Endothelial cell of umbilical vein (primary cell): ENCODE results near the gene DNAH1. TPM values are rescaled to one million over a fixed set of nuclear protein-coding genes. Genes with fewer than 3 reads are reported as not detected.

ENCODE experiments used
- BruUV-seq: library from RNA; stranded (reverse); fragments of 400-500 nt; replicated peaks from 2 replicates; lab custom pipeline; 2021; lab: Mats Ljungman, UMichigan
- CTCF ChIA-PET: fragments of 300-600, 350-600 bp; sonication (Branson Sonifier 250); formaldehyde crosslinking; loops from one replicate; lab custom pipeline; 2021; ENCODE audit warnings: antibody characterized with exemption, inconsistent platforms; lab: Charles Lee
- POLR2A ChIA-PET: fragments of 300-600, 350-600 bp; sonication (Branson Sonifier 250); formaldehyde crosslinking; loops from one replicate; lab custom pipeline; 2021; ENCODE audit warnings: antibody characterized with exemption, inconsistent platforms; lab: Charles Lee
- DNase-seq: peaks from one replicate; pipeline ENCODE4 v3.0.0-alpha.2; 2011; ENCODE audit warnings: low read depth, low spot score
- FAIRE-seq: peaks from 2 replicates; lab custom pipeline; 2011; peaks lifted over from hg19 to GRCh38; lab: Jason Lieb, UNC
- H2AFZ ChIP-seq: 2 replicates; pipeline ENCODE4 v1.6.0; 2012; ENCODE audit warnings: low read depth, low read length, control low read depth, inconsistent platforms
- H3K27ac ChIP-seq: 2 replicates; pipeline ENCODE4 v1.5.1; 2011; ENCODE audit warnings: low read depth, mild to moderate bottlenecking, control low read depth, low read length, moderate library complexity; ENCODE audit not compliant: insufficient read depth
- H3K27me3 ChIP-seq, 2 experiments: 2 replicates each; pipeline versions ENCODE4 v1.6.0 to v1.6.1; 2011; ENCODE audit warnings: low read length in 2 of 2, mixed read lengths in 1 of 2; ENCODE audit not compliant: control insufficient read depth in 2 of 2, insufficient read depth in 2 of 2
- H3K36me3 ChIP-seq, 2 experiments: 2 replicates in 1 of 2; 3 replicates in 1 of 2; pipeline ENCODE4 v1.5.1; 2011; ENCODE audit warnings: low read length in 2 of 2, mild to moderate bottlenecking in 1 of 2, moderate library complexity in 1 of 2; ENCODE audit not compliant: control insufficient read depth in 2 of 2, insufficient read depth in 2 of 2; ENCODE audit errors: extremely low read depth in 1 of 2
- H3K4me1 ChIP-seq: 3 replicates; pipeline ENCODE4 v1.5.1; 2011; ENCODE audit warnings: mild to moderate bottlenecking, low read length; ENCODE audit not compliant: control insufficient read depth, insufficient read depth; ENCODE audit errors: extremely low read depth
- H3K4me2 ChIP-seq: 2 replicates; pipeline ENCODE4 v1.6.1; 2011; ENCODE audit warnings: low read length, control low read depth, mixed read lengths; ENCODE audit not compliant: insufficient read depth
- H3K4me3 ChIP-seq, 3 experiments: fragments of 200-600 bp in 1 of 3; sonication (generic), shearing (Covaris generic) in 1 of 3; replicated peaks in 1 of 3; 2 replicates each; pipeline ENCODE4 v1.5.1; 2011 to 2016; ENCODE audit warnings: control low read depth in 3 of 3, low read length in 3 of 3, mild to moderate bottlenecking in 2 of 3, inconsistent platforms in 1 of 3, low read depth in 1 of 3, moderate library complexity in 1 of 3; ENCODE audit not compliant: insufficient read depth in 1 of 3
- H3K79me2 ChIP-seq: 2 replicates; pipeline ENCODE4 v1.6.0; 2012; ENCODE audit warnings: low read length, inconsistent platforms; ENCODE audit not compliant: control insufficient read depth, insufficient read depth
- H3K9ac ChIP-seq: replicated peaks from 2 replicates; pipeline ENCODE3; 2011; ENCODE audit warnings: low read length, control low read depth; ENCODE audit not compliant: insufficient read depth; ENCODE audit errors: extremely low read depth
- H3K9me1 ChIP-seq: replicated peaks from 3 replicates; pipeline ENCODE4 v1.6.0; 2011; ENCODE audit warnings: mild to moderate bottlenecking, low read length; ENCODE audit not compliant: control insufficient read depth, insufficient read depth; ENCODE audit errors: extremely low read depth
- H3K9me3 ChIP-seq: replicated peaks from 2 replicates; pipeline ENCODE4 v1.5.1; 2012; ENCODE audit warnings: low read length, inconsistent platforms; ENCODE audit not compliant: control insufficient read depth, insufficient read depth
- H4K20me1 ChIP-seq: replicated peaks from 2 replicates; pipeline ENCODE3; 2011; ENCODE audit warnings: mild to moderate bottlenecking, low read length; ENCODE audit not compliant: control insufficient read depth, insufficient read depth; ENCODE audit errors: extremely low read depth
- EZH2 ChIP-seq: IDR thresholded peaks from 2 replicates; pipeline ENCODE4 v1.6.1; 2012; ENCODE audit warnings: borderline replicate concordance, low read depth, mild to moderate bottlenecking, moderate library complexity, low read length, inconsistent platforms; ENCODE audit not compliant: severe bottlenecking
- FOS ChIP-seq: IDR thresholded peaks from 2 replicates; pipeline ENCODE4 v1.6.1; 2011; ENCODE audit warnings: mild to moderate bottlenecking, low read length, moderate library complexity, borderline replicate concordance; ENCODE audit not compliant: insufficient read depth
- GATA2 ChIP-seq: IDR thresholded peaks from 2 replicates; pipeline ENCODE4 v1.7.0; 2011; ENCODE audit warnings: low read depth, mild to moderate bottlenecking, moderate library complexity, mixed read lengths, low read length; ENCODE audit not compliant: insufficient read length, insufficient read depth
- JUN ChIP-seq: IDR thresholded peaks from 2 replicates; pipeline ENCODE4 v1.6.1; 2011; ENCODE audit warnings: borderline replicate concordance, low read depth; ENCODE audit not compliant: insufficient read length, insufficient read depth
- MAX ChIP-seq: IDR thresholded peaks from 2 replicates; pipeline ENCODE4 v1.6.1; 2011; ENCODE audit not compliant: insufficient read depth, insufficient read length
- MYC ChIP-seq: IDR thresholded peaks from one replicate; pipeline ENCODE4 v1.6.1; 2011; ENCODE audit warnings: mild to moderate bottlenecking, low read depth, low read length
- POLR2A ChIP-seq: IDR thresholded peaks from 2 replicates; pipeline ENCODE4 v1.6.1; 2012; ENCODE audit warnings: low read depth, mild to moderate bottlenecking, control low read depth, low read length
- POLR2AphosphoS5 ChIP-seq: IDR thresholded peaks from 2 replicates; pipeline ENCODE4 v1.6.1; 2012; ENCODE audit warnings: low read depth, mild to moderate bottlenecking, control low read depth, low read length, moderate library complexity; ENCODE audit not compliant: insufficient read depth
- dilution Hi-C: fragments of 300-500 bp; cut with MboI; formaldehyde crosslinking; loops from one replicate; pipeline ENCODE4 v1.15.0; 2019; ENCODE audit warnings: low sequenced_read_pairs; ENCODE audit not compliant: extremely low pct_ligation_motif_present
- intact Hi-C: fragments of 100-400 bp; cut with micrococcal nuclease; formaldehyde crosslinking; loops from one replicate; pipeline ENCODE4 v1.10.0; 2022
- polyA plus RNA-seq, 4 experiments: library from polyadenylated mRNA; depleted of rRNA in 3 of 4; stranded (reverse) in 3 of 4; unstranded in 1 of 4; fragments of >200 nt; gene quantifications; 2 replicates each; pipeline versions ENCODE4 v1.2.1 to v1.2.3, GENCODE V29; 2011 to 2012; ENCODE audit warnings: missing spikeins in 1 of 4
- total RNA-seq: library from RNA; stranded (reverse); gene quantifications from 2 replicates; pipeline ENCODE4 v1.2.3, GENCODE V29; 2021

The DNAH1 gene
- total and polyA plus RNA-seq, 2 donors (not counting 3 experiments of a cell fraction or from before 2014, with no cell fraction given), result 5.8 to 6.0 TPM

- DNase-seq, result no peak
- no peaks in the 10 kb centered on the region for H3K9me3 ChIP-seq
- no peaks in the 10 kb centered on the region for H3K79me2 ChIP-seq
- H3K4me2 ChIP-seq, result no peak overlapping the region
- H3K9me1 ChIP-seq, result no peaks in the 10 kb centered on the region
- ChIA-PET CTCF (interaction anchor here (7.1 kb wide), 1 partner anchor 35 kb away, joined by 74 read pairs; no protein-coding TSS in a partner anchor), POLR2A (no interaction called here)
- H2AFZ ChIP-seq, result no peak overlapping the region
- TF ChIP-seq POLR2AphosphoS5 (no peak), MAX (no peak), MYC (no peak), JUN (no peak), POLR2A (no peak), GATA2 (no peak), FOS (no peak)
- no peaks in the 10 kb centered on the region for H4K20me1 ChIP-seq
- H3K4me1 ChIP-seq, result peaks cover 15% of the 10 kb centered on the region
- no peak overlapping the region for H3K4me3 ChIP-seq
- dilution Hi-C loops (no loop called here), intact Hi-C loops (no loop called here)
- no peak overlapping the region for H3K9ac ChIP-seq
- no peaks in the 10 kb centered on the region for H3K36me3 ChIP-seq
- H3K27ac ChIP-seq, result no peak overlapping the region
- no peaks in the 10 kb centered on the region for H3K27me3 ChIP-seq
- no TSS peak for BruUV-seq
- FAIRE-seq, result no peak
Observed at GRCh38 chr3:52302426-52303145, 13.5 kb upstream of the DNAH1 start.

GRCh38 chr3:52303811-52304210 lies 12.3 kb upstream of the DNAH1 start:
- no peaks in the 10 kb centered on the region for H3K27me3 ChIP-seq
- no peak overlapping the region for H2AFZ ChIP-seq
- no peak overlapping the region for H3K4me3 ChIP-seq
- BruUV-seq, result no TSS peak
- H3K79me2 ChIP-seq, result no peaks in the 10 kb centered on the region
- no peak for FAIRE-seq
- no peak for DNase-seq
- H3K4me1 ChIP-seq, result peaks cover 15% of the 10 kb centered on the region
- dilution Hi-C loops, result no loop called here
- H3K27ac ChIP-seq, result no peak overlapping the region
- no peaks in the 10 kb centered on the region for H4K20me1 ChIP-seq
- no peaks in the 10 kb centered on the region for H3K9me3 ChIP-seq
- H3K36me3 ChIP-seq, result no peaks in the 10 kb centered on the region
- no peak for TF ChIP-seq EZH2
- no peak for TF ChIP-seq FOS
- TF ChIP-seq MYC, result no peak
- no peak for TF ChIP-seq GATA2
- no peak for TF ChIP-seq POLR2AphosphoS5
- TF ChIP-seq JUN, result no peak
- TF ChIP-seq POLR2A, result no peak
- ChIA-PET CTCF (interaction anchor here (1.6 kb wide), 1 partner anchor 35 kb away, joined by 4 read pairs; no protein-coding TSS in a partner anchor), POLR2A (no interaction called here)
- no peak overlapping the region for H3K9ac ChIP-seq
- H3K4me2 ChIP-seq, result no peak overlapping the region
- intact Hi-C loops, result no loop called here
- no peaks in the 10 kb centered on the region for H3K9me1 ChIP-seq
